Stomach (tissue), 9 donors: ENCODE measurements around the gene RABGAP1. TPM values are rescaled to one million over a fixed set of nuclear protein-coding genes. Genes with fewer than 3 reads are reported as not detected.

ENCODE experiments used
- DNase-seq, 2 donors: peaks; one replicate each; pipeline versions ENCODE4 v3.0.0 to v3.0.0-alpha.2; 2013 to 2019
- H3K27ac ChIP-seq, 5 donors: fragments of 200-600 bp in 4 of 5; sonication (generic) in 4 of 5; one replicate each; pipeline ENCODE4 v1.5.1; 2013 to 2019; ENCODE audit warnings: mild to moderate bottlenecking in 1 of 5, moderate library complexity in 1 of 5
- H3K27me3 ChIP-seq, 3 donors: fragments of 200-600 bp; sonication (generic); one replicate each; pipeline ENCODE4 v1.5.1; 2017 to 2019; ENCODE audit warnings: mixed run types in 1 of 3
- H3K36me3 ChIP-seq, 4 donors: fragments of 200-600 bp; sonication (generic); 1 replicate in 3 of 4; 2 replicates in 1 of 4; pipeline ENCODE4 v1.5.1; 2016 to 2019
- H3K4me1 ChIP-seq, 4 donors: fragments of 200-600 bp; sonication (generic); one replicate each; pipeline ENCODE4 v1.5.1; 2016 to 2019
- H3K4me3 ChIP-seq, 4 donors: fragments of 200-600 bp; sonication (generic) in 3 of 4; one replicate each; pipeline ENCODE4 v1.5.1; 2016 to 2019; ENCODE audit warnings: mild to moderate bottlenecking in 1 of 4
- H3K9me3 ChIP-seq, 4 donors: fragments of 200-600 bp; sonication (generic); one replicate each; pipeline ENCODE4 v1.5.1; 2016 to 2019
- CTCF ChIP-seq, 7 experiments: fragments of 450-650 bp in 4 of 7; fragments of 200-600 bp in 3 of 7; sonication (generic) in 3 of 7; IDR thresholded peaks; one replicate each; pipeline ENCODE4 v1.5.1; 2016 to 2019; ENCODE audit warnings: antibody characterized with exemption in 7 of 7, control low read depth in 2 of 7, mild to moderate bottlenecking in 1 of 7
- EP300 ChIP-seq: sonication (generic); formaldehyde crosslinking; IDR thresholded peaks from one replicate; pipeline ENCODE4 v1.6.1; 2017; ENCODE audit warnings: antibody characterized with exemption
- POLR2A ChIP-seq, 4 donors: fragments of 450-650 bp; IDR thresholded peaks; one replicate each; pipeline ENCODE4 v1.6.1; 2016; ENCODE audit warnings: antibody characterized with exemption in 4 of 4, control low read depth in 2 of 4, mild to moderate bottlenecking in 1 of 4, moderate library complexity in 1 of 4
- POLR2AphosphoS5 ChIP-seq, 3 donors: sonication (generic); formaldehyde crosslinking; IDR thresholded peaks; one replicate each; pipeline ENCODE4 v1.6.1; 2016; ENCODE audit warnings: antibody characterized with exemption in 3 of 3
- WGBS, 5 donors: extraction: QIAGEN DNeasy Blood & Tissue Kit in 3 of 5; methylation state at CpG; one replicate each; pipeline versions ENCODE4 v1.1.5 to v1.1.7; 2013 to 2018; 5-methylcytosine and 5-hydroxymethylcytosine counted together
- intact Hi-C: fragments of 100-400 bp; cut with DNase I; formaldehyde crosslinking; loops from one replicate; pipeline ENCODE4 v1.15.1; 2023; ENCODE audit warnings: low total_unique reads
- polyA plus RNA-seq, 3 donors: library from polyadenylated mRNA; stranded (reverse); fragments of 200-250 nt; gene quantifications; one replicate each; pipeline ENCODE4 v1.2.3, GENCODE V29; 2013
- total RNA-seq, 5 donors: library from RNA; depleted of rRNA; stranded (reverse); fragments of >200 nt; gene quantifications; one replicate each; pipeline versions ENCODE4 v1.1.0 to v1.2.3, GENCODE V29; 2014 to 2016
- donor health status: healthy with polysubstance abuse.
- donor health status: Bipolar disorder and iron deficiency.
- donor health status: healthy.

Gene RABGAP1
- total and polyA plus RNA-seq, 8 donors, result 7.0 to 157 (median 33.0) TPM

DNA sequence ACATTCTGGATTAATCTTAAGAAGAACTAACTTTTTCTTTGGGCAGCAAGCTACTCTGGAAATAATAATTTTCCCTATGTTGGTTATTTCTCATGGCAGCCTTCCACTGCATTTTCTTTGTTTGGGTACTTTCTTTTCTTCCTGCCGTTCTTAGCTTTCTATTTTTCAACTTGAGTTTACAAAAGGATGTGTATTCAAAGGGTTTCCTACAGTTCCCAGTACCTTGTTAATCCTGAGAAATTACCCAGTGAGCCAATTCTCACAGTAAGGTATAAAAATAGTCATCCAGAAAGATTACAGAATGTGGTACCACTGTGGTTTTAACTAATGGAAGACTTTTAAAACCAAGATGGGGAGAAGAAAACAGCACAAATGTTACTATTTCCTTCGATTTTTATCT, 112.9 kb downstream of the RABGAP1 start:
- no peak overlapping the region for H3K4me3 ChIP-seq
- no peaks in the 10 kb centered on the region for H3K9me3 ChIP-seq
- H3K4me1 ChIP-seq, result peaks cover 0 to 34% (median 22%) of the 10 kb centered on the region in 4 donors
- intact Hi-C loops, result no loop called here
- WGBS, 5 donors, result 35 to 46% (median 40%) methylated on average over 2 of the region's 2 CpGs
- H3K27ac ChIP-seq, result peak overlapping the region in 3 of 5 donors; percentile 6 to 29 (median 29)
- H3K27me3 ChIP-seq, result no peaks in the 10 kb centered on the region
- no peak for DNase-seq
- H3K36me3 ChIP-seq, result peaks cover 0 to 14% (median 7%) of the 10 kb centered on the region in 4 donors
- TF ChIP-seq EP300 (no peak), POLR2A (IDR thresholded peaks at IDR 0.05) (no peak), POLR2AphosphoS5 (IDR thresholded peaks at IDR 0.05) (no peak), CTCF (IDR thresholded peaks at IDR 0.05) (no peak)

GRCh38 chr9:123058834-123059233, 118.0 kb downstream of the RABGAP1 start:
- intact Hi-C loops, result no loop called here
- Histone ChIP-seq H3K27me3 (no peaks in the 10 kb centered on the region), H3K9me3 (no peaks in the 10 kb centered on the region), H3K4me1 (peaks cover 0 to 17% (median 8%) of the 10 kb centered on the region in 4 donors), H3K36me3 (peaks cover 0 to 19% (median 13%) of the 10 kb centered on the region in 4 donors), H3K27ac (peak overlapping the region in 1 of 5 donors; percentile 22), H3K4me3 (no peak overlapping the region)
- DNase-seq, result no peak
- 74 to 84% (median 83%) methylated on average over 1 of the region's 1 CpG for WGBS, 5 donors
- peak in 2 of 3 donors; percentile 23 to 56 for TF ChIP-seq POLR2AphosphoS5 (IDR thresholded peaks at IDR 0.05)
- no peak for TF ChIP-seq CTCF (IDR thresholded peaks at IDR 0.05)
- TF ChIP-seq POLR2A (IDR thresholded peaks at IDR 0.05), result no peak
- TF ChIP-seq EP300, result peak; percentile 54

DNA sequence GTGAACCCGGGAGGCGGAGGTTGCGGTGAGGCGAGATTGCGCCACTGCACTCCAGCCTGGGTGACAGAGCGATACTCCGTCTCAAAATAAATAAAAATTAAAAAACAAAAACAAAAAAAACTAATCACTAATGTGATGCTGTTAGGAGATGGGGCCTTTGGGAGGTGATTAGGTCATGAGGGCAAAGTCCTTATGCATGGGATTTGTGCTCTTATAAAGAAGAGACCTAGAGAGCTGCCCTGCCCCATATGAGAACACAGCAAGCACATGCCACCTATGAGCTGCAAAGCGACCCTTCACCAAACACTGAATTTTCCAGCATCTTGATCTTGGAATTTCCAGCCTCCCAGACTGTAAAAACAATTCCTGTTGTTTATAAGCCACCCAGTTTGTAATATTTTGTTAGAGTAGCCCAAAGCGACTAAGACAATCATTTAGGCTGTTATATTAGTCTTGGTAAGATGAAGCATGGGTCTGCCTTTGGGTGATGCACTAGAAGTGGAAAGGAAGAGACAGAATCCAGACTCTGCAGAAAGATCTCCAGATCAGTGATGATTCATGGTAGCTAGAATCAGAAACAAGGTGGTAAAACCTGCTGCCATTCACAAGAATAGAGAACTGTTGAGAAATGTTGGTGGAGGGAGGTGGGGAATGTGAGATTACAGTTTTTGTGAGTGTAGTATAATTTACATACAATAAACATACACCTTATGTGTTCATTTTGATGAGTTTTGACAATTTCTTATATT, 118.8 kb downstream of the RABGAP1 start:
- H3K4me1 ChIP-seq, result peaks cover 0 to 22% (median 8%) of the 10 kb centered on the region in 4 donors
- H3K27ac ChIP-seq, result peak overlapping the region in 2 of 5 donors; percentile 14 to 22
- no peaks in the 10 kb centered on the region for H3K27me3 ChIP-seq
- TF ChIP-seq CTCF (IDR thresholded peaks at IDR 0.05) (no peak), POLR2A (IDR thresholded peaks at IDR 0.05) (no peak), POLR2AphosphoS5 (IDR thresholded peaks at IDR 0.05) (no peak)
- WGBS, 5 donors, result 93 to 98% (median 96%) methylated on average over 9 of the region's 9 CpGs
- no peak for DNase-seq
- intact Hi-C loops, result no loop called here
- H3K4me3 ChIP-seq, result no peak overlapping the region
- H3K9me3 ChIP-seq, result no peaks in the 10 kb centered on the region
- H3K36me3 ChIP-seq, result peaks cover 0 to 18% (median 14%) of the 10 kb centered on the region in 4 donors

GRCh38 chr9:123061216-123061615, 120.4 kb downstream of the RABGAP1 start:
- H3K4me1 ChIP-seq, result peaks cover 0 to 24% (median 8%) of the 10 kb centered on the region in 4 donors
- H3K27me3 ChIP-seq, result no peaks in the 10 kb centered on the region
- H3K27ac ChIP-seq, result peak overlapping the region in 1 of 5 donors; percentile 16
- H3K9me3 ChIP-seq, result no peaks in the 10 kb centered on the region
- H3K4me3 ChIP-seq, result no peak overlapping the region
- no peak for DNase-seq
- TF ChIP-seq CTCF (IDR thresholded peaks at IDR 0.05), result no peak
- TF ChIP-seq POLR2AphosphoS5 (IDR thresholded peaks at IDR 0.05), result no peak
- no peak for TF ChIP-seq POLR2A (IDR thresholded peaks at IDR 0.05)
- no peak for TF ChIP-seq EP300
- intact Hi-C loops, result no loop called here
- H3K36me3 ChIP-seq, result peaks cover 9 to 28% (median 21%) of the 10 kb centered on the region in 4 donors
- 89 to 95% (median 92%) methylated on average over 7 of the region's 7 CpGs for WGBS, 5 donors
